Measurements from ENCODE around the gene BLOC1S1. TPM values are rescaled to one million over a fixed set of nuclear protein-coding genes. Genes with fewer than 3 reads are reported as not detected.
A peak's percentile ranks its signal among the peaks of the same experiment; 100 is the strongest.

Gene BLOC1S1
- total RNA-seq, 6 donors from 2014 or later, result 34.6 to 255 (median 139) TPM

GRCh38 chr12:55729819-55730818 is 14.3 kb downstream of the BLOC1S1 start:
- ATAC-seq (ENCODE audit: low FRiP score in 2 of 2), result peak; percentile 13 to 64
- 3 to 8% methylated on average over 12 to 19 of the region's 19 CpGs for WGBS, 2 donors
- DNase-seq, result peak in 1 of 2 donors; percentile 76
- H3K4me1 ChIP-seq, result peaks cover 26 to 53% (median 28%) of the 10 kb centered on the region in 4 donors
- no peaks in the 10 kb centered on the region for H3K27me3 ChIP-seq
- H3K36me3 ChIP-seq, result peaks cover 6 to 22% (median 20%) of the 10 kb centered on the region in 4 donors
- H3K9me3 ChIP-seq, result no peaks in the 10 kb centered on the region
- peak overlapping the region; percentile 55 to 90 (median 84) for H3K4me3 ChIP-seq
- peak overlapping the region; percentile 98 to 100 (median 98) for H3K27ac ChIP-seq
- peak in 2 of 4 donors; percentile 11 to 22 for TF ChIP-seq POLR2A (IDR thresholded peaks at IDR 0.05)
- no peak for TF ChIP-seq POLR2AphosphoS5 (IDR thresholded peaks at IDR 0.05)
- no peak for TF ChIP-seq CTCF (IDR thresholded peaks at IDR 0.05)
- TF ChIP-seq EP300 (IDR thresholded peaks at IDR 0.05), result no peak

GRCh38 chr12:55732288-55732687 is 16.4 kb downstream of the BLOC1S1 start:
- Histone ChIP-seq H3K9me3 (no peaks in the 10 kb centered on the region), H3K27me3 (no peaks in the 10 kb centered on the region), H3K36me3 (peaks cover 0 to under 1% (median 0%) of the 10 kb centered on the region in 4 donors), H3K4me1 (peaks cover 20 to 35% (median 26%) of the 10 kb centered on the region in 4 donors), H3K27ac (no peak overlapping the region), H3K4me3 (no peak overlapping the region)
- ATAC-seq (ENCODE audit: low FRiP score in 2 of 2), result no peak
- DNase-seq, result no peak
- WGBS, 2 donors, result 79 to 86% methylated on average over 4 of the region's 4 CpGs
- TF ChIP-seq POLR2A (IDR thresholded peaks at IDR 0.05), result no peak
- TF ChIP-seq CTCF (IDR thresholded peaks at IDR 0.05), result no peak
- TF ChIP-seq POLR2AphosphoS5 (IDR thresholded peaks at IDR 0.05), result no peak
- TF ChIP-seq EP300 (IDR thresholded peaks at IDR 0.05), result no peak

- H3K4me1 ChIP-seq, result peaks cover 24 to 36% (median 27%) of the 10 kb centered on the region in 4 donors
- no peak overlapping the region for H3K27ac ChIP-seq
- no peak overlapping the region for H3K4me3 ChIP-seq
- 93% methylated on average over 12 to 14 of the region's 14 CpGs for WGBS, 2 donors
- H3K36me3 ChIP-seq, result no peaks in the 10 kb centered on the region
- TF ChIP-seq CTCF (IDR thresholded peaks at IDR 0.05) (no peak), POLR2A (IDR thresholded peaks at IDR 0.05) (no peak), POLR2AphosphoS5 (IDR thresholded peaks at IDR 0.05) (no peak), EP300 (IDR thresholded peaks at IDR 0.05) (no peak)
- H3K27me3 ChIP-seq, result no peaks in the 10 kb centered on the region
- DNase-seq, result peak in 1 of 2 donors; percentile 19
- no peak for ATAC-seq (ENCODE audit: low FRiP score in 2 of 2)
- no peaks in the 10 kb centered on the region for H3K9me3 ChIP-seq
Observed at GRCh38 chr12:55733021-55733555, 17.2 kb downstream of the BLOC1S1 start.

- DNase-seq (peak in 1 of 2 donors; percentile 8), ATAC-seq (ENCODE audit: low FRiP score in 2 of 2) (no peak)
- no peaks in the 10 kb centered on the region for H3K36me3 ChIP-seq
- H3K27ac ChIP-seq, result no peak overlapping the region
- H3K4me1 ChIP-seq, result peaks cover 26 to 41% (median 32%) of the 10 kb centered on the region in 4 donors
- no peaks in the 10 kb centered on the region for H3K9me3 ChIP-seq
- no peaks in the 10 kb centered on the region for H3K27me3 ChIP-seq
- no peak overlapping the region for H3K4me3 ChIP-seq
- WGBS, 2 donors, result 74 to 77% methylated on average over 2 of the region's 2 CpGs
- no peak for TF ChIP-seq EP300 (IDR thresholded peaks at IDR 0.05)
- TF ChIP-seq POLR2AphosphoS5 (IDR thresholded peaks at IDR 0.05), result no peak
- no peak for TF ChIP-seq POLR2A (IDR thresholded peaks at IDR 0.05)
- no peak for TF ChIP-seq CTCF (IDR thresholded peaks at IDR 0.05)
Observed at GRCh38 chr12:55733858-55734257, 18.0 kb downstream of the BLOC1S1 start.

All from upper lobe of left lung (tissue), 6 donors.